Mesenchymal stem cell (in vitro differentiated cells and primary cell): ENCODE results near the gene ZBTB46.

Source experiments
- DNase-seq: peaks from one replicate; pipeline ENCODE4 v3.0.0-alpha.2; 2013
- H2AFZ ChIP-seq: one replicate; pipeline ENCODE4 v1.6.1; 2013; ENCODE audit warnings: low read depth, mild to moderate bottlenecking, control low read depth, inconsistent platforms, low read length, moderate library complexity
- H2AK5ac ChIP-seq: 2 replicates; pipeline ENCODE4 v1.6.1; 2013; ENCODE audit warnings: low read length, moderate library complexity, mild to moderate bottlenecking, inconsistent platforms; ENCODE audit not compliant: severe bottlenecking
- H2BK120ac ChIP-seq: one replicate; pipeline ENCODE4 v1.6.1; 2013; ENCODE audit warnings: low read depth, mild to moderate bottlenecking, inconsistent platforms, low read length, moderate library complexity
- H2BK12ac ChIP-seq, 2 experiments: one replicate each; pipeline ENCODE4 v1.6.1; 2013; ENCODE audit warnings: inconsistent platforms in 2 of 2, low read length in 2 of 2, mild to moderate bottlenecking in 2 of 2, moderate library complexity in 2 of 2, control low read depth in 1 of 2
- H2BK15ac ChIP-seq: one replicate; pipeline ENCODE4 v1.6.1; 2013; ENCODE audit warnings: mild to moderate bottlenecking, low read depth, inconsistent platforms; ENCODE audit not compliant: poor library complexity, severe bottlenecking
- H2BK5ac ChIP-seq: 2 replicates; pipeline ENCODE4 v1.6.1; 2013; ENCODE audit warnings: low read depth, mild to moderate bottlenecking, low read length, control low read depth, inconsistent platforms; ENCODE audit not compliant: poor library complexity, severe bottlenecking
- H3K14ac ChIP-seq, 2 experiments: one replicate each; pipeline ENCODE4 v1.6.1; 2013; ENCODE audit warnings: inconsistent platforms in 2 of 2, low read length in 2 of 2, control low read depth in 1 of 2, mild to moderate bottlenecking in 1 of 2, moderate library complexity in 1 of 2
- H3K18ac ChIP-seq, 2 experiments: one replicate each; pipeline ENCODE4 v1.6.1; 2013; ENCODE audit warnings: inconsistent platforms in 2 of 2, low read length in 2 of 2, control low read depth in 1 of 2, low read depth in 1 of 2, mild to moderate bottlenecking in 1 of 2
- H3K23ac ChIP-seq, 2 experiments: one replicate each; pipeline ENCODE4 v1.6.1; 2013; ENCODE audit warnings: inconsistent platforms in 2 of 2, low read length in 2 of 2, mild to moderate bottlenecking in 2 of 2, moderate library complexity in 2 of 2, control low read depth in 1 of 2
- H3K27ac ChIP-seq: 2 replicates; pipeline ENCODE4 v1.5.1; 2013; ENCODE audit warnings: mild to moderate bottlenecking, moderate library complexity, low read length, control low read depth, inconsistent platforms; ENCODE audit not compliant: poor library complexity, severe bottlenecking
- H3K27me3 ChIP-seq, 2 experiments: 2 replicates each; pipeline versions ENCODE4 v1.6.1 to v1.7.0; 2013; ENCODE audit warnings: low read length in 2 of 2, mild to moderate bottlenecking in 2 of 2, moderate library complexity in 2 of 2, control low read depth in 1 of 2, inconsistent platforms in 1 of 2; ENCODE audit not compliant: control insufficient read depth in 1 of 2, insufficient read depth in 1 of 2
- H3K36me3 ChIP-seq, 2 experiments: 2 replicates each; pipeline versions ENCODE4 v1.6.1 to v1.7.0; 2013; ENCODE audit warnings: low read length in 2 of 2, control low read depth in 1 of 2, inconsistent platforms in 1 of 2, low read depth in 1 of 2, mild to moderate bottlenecking in 1 of 2; ENCODE audit not compliant: insufficient read depth in 2 of 2, control insufficient read depth in 1 of 2
- H3K4ac ChIP-seq, 2 experiments: one replicate each; pipeline ENCODE4 v1.6.1; 2013; ENCODE audit warnings: inconsistent platforms in 2 of 2, low read length in 2 of 2, mild to moderate bottlenecking in 2 of 2, moderate library complexity in 2 of 2, control low read depth in 1 of 2, low read depth in 1 of 2
- H3K4me1 ChIP-seq: 2 replicates; pipeline ENCODE4 v1.6.1; 2013; ENCODE audit warnings: low read depth, low read length, control low read depth; ENCODE audit not compliant: control insufficient read depth, insufficient read depth
- H3K4me2 ChIP-seq: 2 replicates; pipeline ENCODE4 v1.6.1; 2013; ENCODE audit warnings: low read length, mild to moderate bottlenecking, inconsistent platforms; ENCODE audit not compliant: poor library complexity, severe bottlenecking
- H3K4me3 ChIP-seq, 2 experiments: 2 replicates each; pipeline versions ENCODE4 v1.5.1 to v1.7.0; 2013; ENCODE audit warnings: low read length in 2 of 2, mild to moderate bottlenecking in 2 of 2, control low read depth in 1 of 2, low read depth in 1 of 2; ENCODE audit not compliant: insufficient read depth in 1 of 2
- H3K79me1 ChIP-seq: replicated peaks from 2 replicates; pipeline ENCODE4 v1.6.1; 2013; ENCODE audit warnings: mild to moderate bottlenecking, control low read depth, low read length, inconsistent platforms; ENCODE audit not compliant: poor library complexity, severe bottlenecking
- H3K9ac ChIP-seq: 2 replicates; pipeline ENCODE4 v1.7.0; 2013; ENCODE audit warnings: mild to moderate bottlenecking, low read length, moderate library complexity
- H3K9me3 ChIP-seq: 2 replicates; pipeline ENCODE4 v1.7.0; 2013; ENCODE audit warnings: mild to moderate bottlenecking, low read length; ENCODE audit not compliant: control insufficient read depth
- H4K8ac ChIP-seq: one replicate; pipeline ENCODE4 v1.6.1; 2013; ENCODE audit warnings: inconsistent platforms, mild to moderate bottlenecking, low read length, moderate library complexity
- H4K91ac ChIP-seq: one replicate; pipeline ENCODE4 v1.6.1; 2013; ENCODE audit warnings: mild to moderate bottlenecking, low read length, inconsistent platforms
- WGBS: methylation state at CpG from one replicate; pipeline ENCODE4 v1.1.7; 2013; ENCODE audit warnings: mixed read lengths; 5-methylcytosine and 5-hydroxymethylcytosine counted together

Gene ZBTB46

DNA sequence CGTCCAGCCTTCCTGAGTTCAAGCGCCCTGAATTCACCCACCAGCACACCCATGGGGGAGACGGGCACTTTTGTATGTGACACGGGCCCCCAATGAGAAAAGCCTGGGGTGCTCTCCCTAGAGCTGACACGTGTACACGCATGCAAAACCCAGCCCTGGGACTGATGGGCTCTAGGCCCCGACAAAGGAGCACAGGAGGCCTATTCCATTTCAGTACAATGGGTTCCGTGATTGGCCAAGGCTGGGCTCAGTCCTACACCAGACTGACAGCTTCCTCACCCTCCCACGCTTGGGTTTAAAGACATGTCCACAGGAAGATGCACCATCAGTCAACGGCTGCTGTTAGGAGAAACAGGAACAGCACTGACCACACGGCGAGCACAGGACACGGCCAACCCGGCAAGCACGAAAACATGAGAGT, 8.8 kb downstream of the ZBTB46 start:
- no peak overlapping the region for H2BK5ac ChIP-seq
- H3K4me3 ChIP-seq, result no peak overlapping the region
- peaks cover 0 to 16% of the 10 kb centered on the region in 2 experiments for H3K36me3 ChIP-seq
- no peak overlapping the region for H2BK120ac ChIP-seq
- H2BK12ac ChIP-seq, result no peak overlapping the region
- H3K4me2 ChIP-seq, result no peak overlapping the region
- no peak overlapping the region for H4K8ac ChIP-seq
- no peak overlapping the region for H3K18ac ChIP-seq
- H2AK5ac ChIP-seq, result no peak overlapping the region
- 88% methylated on average over 15 of the region's 15 CpGs for WGBS
- no peaks in the 10 kb centered on the region for H3K9me3 ChIP-seq
- no peak overlapping the region for H3K27ac ChIP-seq
- no peak overlapping the region for H2AFZ ChIP-seq
- no peak overlapping the region for H3K23ac ChIP-seq
- no peak for DNase-seq
- H3K27me3 ChIP-seq, result peaks cover 0 to 55% of the 10 kb centered on the region in 2 experiments
- H4K91ac ChIP-seq, result no peak overlapping the region
- no peak overlapping the region for H3K4ac ChIP-seq
- H3K79me1 ChIP-seq, result peaks cover 32% of the 10 kb centered on the region
- H3K9ac ChIP-seq, result no peak overlapping the region
- H2BK15ac ChIP-seq, result no peak overlapping the region
- no peak overlapping the region for H3K14ac ChIP-seq
- peaks cover 13% of the 10 kb centered on the region for H3K4me1 ChIP-seq

DNA sequence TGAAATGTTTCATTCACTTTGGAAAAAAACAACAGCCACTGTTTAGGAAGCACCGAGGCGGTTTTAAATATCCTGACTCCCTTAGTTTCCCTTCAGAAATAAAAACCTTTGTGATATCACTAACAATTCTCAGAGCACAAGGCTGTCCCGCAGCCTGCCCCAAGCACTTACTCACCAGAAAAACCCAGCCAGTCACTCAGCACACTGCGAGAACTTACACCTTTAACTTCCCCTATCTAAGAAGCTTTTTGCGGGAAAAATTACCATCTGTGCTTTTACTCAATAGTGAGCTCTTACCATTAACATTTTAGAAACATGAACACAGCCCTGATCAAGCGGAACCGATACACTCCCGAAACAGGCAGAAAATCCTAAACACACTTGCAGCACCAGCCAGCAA, 9.3 kb downstream of the ZBTB46 start:
- H3K9ac ChIP-seq, result no peak overlapping the region
- no peak overlapping the region for H3K4me3 ChIP-seq
- no peak overlapping the region for H3K23ac ChIP-seq
- no peak overlapping the region for H4K8ac ChIP-seq
- no peak overlapping the region for H3K18ac ChIP-seq
- no peak overlapping the region for H3K14ac ChIP-seq
- H3K4me1 ChIP-seq, result peaks cover 11% of the 10 kb centered on the region
- peaks cover 0 to 55% of the 10 kb centered on the region in 2 experiments for H3K27me3 ChIP-seq
- peaks cover 0 to 16% of the 10 kb centered on the region in 2 experiments for H3K36me3 ChIP-seq
- no peak overlapping the region for H3K4ac ChIP-seq
- no peaks in the 10 kb centered on the region for H3K9me3 ChIP-seq
- H2AK5ac ChIP-seq, result no peak overlapping the region
- no peak overlapping the region for H2AFZ ChIP-seq
- no peak overlapping the region for H3K27ac ChIP-seq
- no peak overlapping the region for H3K4me2 ChIP-seq
- DNase-seq, result no peak
- H2BK120ac ChIP-seq, result no peak overlapping the region
- WGBS, result 97% methylated on average over 8 of the region's 8 CpGs
- H4K91ac ChIP-seq, result no peak overlapping the region
- H3K79me1 ChIP-seq, result peaks cover 30% of the 10 kb centered on the region
- no peak overlapping the region for H2BK5ac ChIP-seq
- no peak overlapping the region for H2BK15ac ChIP-seq
- no peak overlapping the region for H2BK12ac ChIP-seq

DNA sequence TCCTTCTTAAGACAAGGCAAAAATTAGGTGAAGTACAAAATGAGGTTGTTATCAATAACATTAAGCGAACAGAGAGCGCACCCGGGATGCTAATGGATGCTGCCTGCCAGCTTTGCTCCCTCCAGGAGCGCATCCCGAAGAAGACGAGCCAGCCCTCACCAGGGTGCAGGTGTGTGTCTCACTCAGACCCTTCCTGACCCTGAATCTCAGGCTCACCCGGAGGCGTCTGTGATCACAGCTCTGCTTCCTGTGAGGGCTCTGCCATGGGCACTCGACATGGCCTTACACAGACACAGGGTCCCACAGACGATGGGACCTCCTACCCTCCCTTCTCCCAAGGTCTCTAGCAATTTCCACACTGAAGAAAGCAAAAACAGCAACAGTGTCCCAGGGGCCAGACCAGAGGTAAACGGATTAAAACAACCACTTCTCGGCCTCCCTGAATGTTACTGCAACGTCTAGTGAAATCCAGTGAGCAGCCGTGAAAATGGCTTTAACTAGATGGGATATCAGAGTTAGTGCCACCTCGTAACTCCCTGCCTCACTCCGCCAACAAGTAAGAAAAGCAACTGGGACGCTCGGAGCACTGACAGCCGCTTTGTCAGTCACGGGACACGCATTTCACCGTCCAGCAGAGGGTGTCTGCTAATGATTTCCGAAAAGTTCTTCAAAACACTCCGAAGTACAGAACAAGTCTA, 11.7 kb downstream of the ZBTB46 start:
- Histone ChIP-seq H2BK12ac (no peak overlapping the region), H3K18ac (no peak overlapping the region)
- 75% methylated on average over 24 of the region's 24 CpGs for WGBS

DNA sequence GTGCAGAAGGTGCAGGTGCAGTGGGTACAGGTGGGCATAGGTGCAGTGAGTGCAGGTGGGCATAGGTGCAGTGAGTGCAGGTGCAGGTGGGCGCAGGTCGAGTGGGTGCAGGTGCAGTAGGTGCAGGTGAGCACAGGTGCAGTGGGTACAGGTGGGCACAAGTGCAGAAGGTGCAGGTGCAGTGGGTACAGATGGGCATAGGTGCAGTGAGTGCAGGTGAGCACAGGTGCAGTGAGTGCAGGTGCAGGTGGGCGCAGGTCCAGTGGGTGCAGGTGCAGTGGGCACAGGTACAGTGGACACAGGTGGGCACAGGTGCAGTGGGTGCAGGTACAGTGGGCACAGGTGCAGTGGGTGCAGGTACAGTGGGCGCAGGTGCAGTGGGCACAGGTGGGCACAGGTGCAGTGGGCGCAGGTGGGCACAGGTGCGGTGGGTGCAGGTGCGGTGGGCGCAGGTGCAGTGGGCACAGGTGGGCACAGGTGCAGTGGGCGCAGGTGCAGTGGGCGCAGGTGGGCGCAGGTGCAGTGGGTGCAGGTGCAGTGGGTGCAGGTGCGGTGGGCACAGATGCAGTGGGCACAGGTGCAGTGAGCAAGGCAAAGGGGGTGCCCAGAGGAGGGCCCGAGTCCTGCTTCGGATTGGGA, 15.3 kb downstream of the ZBTB46 start:
- no peak overlapping the region for H2BK15ac ChIP-seq
- H3K27me3 ChIP-seq, result peaks cover 0 to 19% of the 10 kb centered on the region in 2 experiments
- H3K79me1 ChIP-seq, result peaks cover 36% of the 10 kb centered on the region
- no peak overlapping the region for H3K23ac ChIP-seq
- no peak overlapping the region for H3K18ac ChIP-seq
- no peak overlapping the region for H3K4me3 ChIP-seq
- H3K14ac ChIP-seq, result peak overlapping the region in 1 of 2 experiments; percentile 12
- H3K9me3 ChIP-seq, result no peaks in the 10 kb centered on the region
- no peak overlapping the region for H3K4me2 ChIP-seq
- no peak overlapping the region for H2BK5ac ChIP-seq
- DNase-seq, result no peak
- H3K4me1 ChIP-seq, result peaks cover 14% of the 10 kb centered on the region
- WGBS, result 93% methylated on average over 8 of the region's 14 CpGs
- H4K91ac ChIP-seq, result peak overlapping the region; percentile 14
- no peak overlapping the region for H3K9ac ChIP-seq
- H2AK5ac ChIP-seq, result no peak overlapping the region
- no peak overlapping the region for H3K27ac ChIP-seq
- H3K36me3 ChIP-seq, result peaks cover 0 to 26% of the 10 kb centered on the region in 2 experiments
- no peak overlapping the region for H2BK120ac ChIP-seq
- no peak overlapping the region for H2BK12ac ChIP-seq
- H3K4ac ChIP-seq, result no peak overlapping the region
- H4K8ac ChIP-seq, result peak overlapping the region; percentile 61
- no peak overlapping the region for H2AFZ ChIP-seq

More for the DNA sequence above, 11.7 kb downstream of the ZBTB46 start:
- Histone ChIP-seq H2AFZ (no peak overlapping the region), H3K27me3 (peaks cover 0 to 44% of the 10 kb centered on the region in 2 experiments), H3K4me1 (peaks cover 15% of the 10 kb centered on the region), H3K27ac (no peak overlapping the region), H4K8ac (no peak overlapping the region), H2BK15ac (no peak overlapping the region), H4K91ac (no peak overlapping the region), H2AK5ac (no peak overlapping the region), H3K36me3 (peaks cover 0 to 23% of the 10 kb centered on the region in 2 experiments), H3K23ac (no peak overlapping the region), H3K79me1 (peaks cover 29% of the 10 kb centered on the region), H3K14ac (no peak overlapping the region), H3K9ac (peak overlapping the region; percentile 65), H3K4ac (no peak overlapping the region), H3K9me3 (no peaks in the 10 kb centered on the region), H2BK120ac (no peak overlapping the region), H3K4me2 (no peak overlapping the region), H3K4me3 (peak overlapping the region in 1 of 2 experiments; percentile 71), H2BK5ac (no peak overlapping the region)
- DNase-seq, result no peak
